Activated T-cell treated with anti-CD3 and anti-CD28 coated beads, Interleukin-2, amount 50 U/mL, for 24 hours (primary cell): ENCODE measurements around the gene BRCA2.
A peak's percentile ranks its signal among the peaks of the same experiment; 100 is the strongest.

Experiments used
- DNase-seq: peaks from one replicate; pipeline ENCODE4 v3.0.0-alpha.2; 2020
- H3K27ac Mint-ChIP-seq: 2 replicates; pipeline ENCODE4 v1.8.0; 2020; ENCODE audit warnings: mild to moderate bottlenecking, mixed read lengths
- H3K27me3 Mint-ChIP-seq: 2 replicates; pipeline ENCODE4 v1.8.0; 2020; ENCODE audit warnings: mixed read lengths
- H3K36me3 Mint-ChIP-seq: 2 replicates; pipeline ENCODE4 v1.8.0; 2020; ENCODE audit warnings: low read depth, mixed read lengths
- H3K4me1 Mint-ChIP-seq: 2 replicates; pipeline ENCODE4 v1.8.0; 2020; ENCODE audit warnings: low read depth, mixed read lengths
- H3K4me3 Mint-ChIP-seq: 2 replicates; pipeline ENCODE4 v1.8.0; 2020; ENCODE audit warnings: mild to moderate bottlenecking, moderate library complexity, mixed read lengths
- H3K9me3 Mint-ChIP-seq: 2 replicates; pipeline ENCODE4 v1.8.0; 2020; ENCODE audit warnings: mixed read lengths

Gene BRCA2

GRCh38 chr13:32385410-32385809 lies 70.1 kb downstream of the BRCA2 start:
- Mint-ChIP-seq H3K27ac (no peak overlapping the region), H3K36me3 (peaks cover 9% of the 10 kb centered on the region)

GRCh38 chr13:32390048-32390447 lies 74.7 kb downstream of the BRCA2 start:
- no peak for DNase-seq
- H3K4me3 Mint-ChIP-seq, result no peak overlapping the region
- H3K27me3 Mint-ChIP-seq, result no peaks in the 10 kb centered on the region
- H3K4me1 Mint-ChIP-seq, result peaks cover 15% of the 10 kb centered on the region
- H3K27ac Mint-ChIP-seq, result peak overlapping the region; percentile 9
- H3K9me3 Mint-ChIP-seq, result no peaks in the 10 kb centered on the region
- H3K36me3 Mint-ChIP-seq, result peaks cover 15% of the 10 kb centered on the region

More at GRCh38 chr13:32385410-32385809, 70.1 kb downstream of the BRCA2 start:
- no peak for DNase-seq
- Mint-ChIP-seq H3K4me1 (peaks cover 9% of the 10 kb centered on the region), H3K9me3 (no peaks in the 10 kb centered on the region), H3K27me3 (no peaks in the 10 kb centered on the region), H3K4me3 (no peak overlapping the region)

- no peak for DNase-seq
- Mint-ChIP-seq H3K4me1 (peaks cover 15% of the 10 kb centered on the region), H3K27me3 (no peaks in the 10 kb centered on the region), H3K27ac (no peak overlapping the region), H3K9me3 (no peaks in the 10 kb centered on the region), H3K36me3 (peaks cover 16% of the 10 kb centered on the region), H3K4me3 (no peak overlapping the region)
Observed at GRCh38 chr13:32390484-32390883, 75.2 kb downstream of the BRCA2 start.

GRCh38 chr13:32391101-32391619 lies 75.9 kb downstream of the BRCA2 start:
- no peaks in the 10 kb centered on the region for H3K9me3 Mint-ChIP-seq

GRCh38 chr13:32403108-32403507 lies 87.8 kb downstream of the BRCA2 start:
- Mint-ChIP-seq H3K27me3 (no peaks in the 10 kb centered on the region), H3K9me3 (no peaks in the 10 kb centered on the region), H3K36me3 (peaks cover 79% of the 10 kb centered on the region), H3K4me1 (peaks cover 7% of the 10 kb centered on the region), H3K4me3 (no peak overlapping the region), H3K27ac (no peak overlapping the region)
- no peak for DNase-seq

More at GRCh38 chr13:32391101-32391619, 75.9 kb downstream of the BRCA2 start:
- Mint-ChIP-seq H3K27ac (no peak overlapping the region), H3K4me3 (no peak overlapping the region), H3K36me3 (peaks cover 19% of the 10 kb centered on the region), H3K27me3 (no peaks in the 10 kb centered on the region), H3K4me1 (peaks cover 15% of the 10 kb centered on the region)
- DNase-seq, result no peak

- Mint-ChIP-seq H3K4me3 (peak overlapping the region; percentile 37), H3K27ac (peak overlapping the region; percentile 72), H3K27me3 (no peaks in the 10 kb centered on the region), H3K36me3 (peaks cover 47% of the 10 kb centered on the region), H3K4me1 (peaks cover 30% of the 10 kb centered on the region), H3K9me3 (no peaks in the 10 kb centered on the region)
- DNase-seq, result no peak
Observed at GRCh38 chr13:32407854-32408253, 92.5 kb downstream of the BRCA2 start.

GRCh38 chr13:32408296-32409000 lies 93.1 kb downstream of the BRCA2 start:
- no peak for DNase-seq
- peaks cover 41% of the 10 kb centered on the region for H3K36me3 Mint-ChIP-seq
- peak overlapping the region; percentile 37 for H3K4me3 Mint-ChIP-seq
- H3K9me3 Mint-ChIP-seq, result no peaks in the 10 kb centered on the region
- H3K27me3 Mint-ChIP-seq, result no peaks in the 10 kb centered on the region
- peaks cover 30% of the 10 kb centered on the region for H3K4me1 Mint-ChIP-seq
- H3K27ac Mint-ChIP-seq, result peak overlapping the region; percentile 72

- Mint-ChIP-seq H3K27me3 (no peaks in the 10 kb centered on the region), H3K27ac (no peak overlapping the region), H3K36me3 (peaks cover 36% of the 10 kb centered on the region), H3K4me3 (no peak overlapping the region), H3K9me3 (no peaks in the 10 kb centered on the region), H3K4me1 (peaks cover 30% of the 10 kb centered on the region)
- DNase-seq, result no peak
Observed at GRCh38 chr13:32409001-32409313, 93.6 kb downstream of the BRCA2 start.

- no peak overlapping the region for H3K4me3 Mint-ChIP-seq
- no peak for DNase-seq
- H3K4me1 Mint-ChIP-seq, result peaks cover 30% of the 10 kb centered on the region
- no peaks in the 10 kb centered on the region for H3K9me3 Mint-ChIP-seq
- peaks cover 29% of the 10 kb centered on the region for H3K36me3 Mint-ChIP-seq
- H3K27me3 Mint-ChIP-seq, result no peaks in the 10 kb centered on the region
- H3K27ac Mint-ChIP-seq, result peak overlapping the region; percentile 50
Observed at GRCh38 chr13:32409561-32410421, 94.5 kb downstream of the BRCA2 start.

- Mint-ChIP-seq H3K27ac (no peak overlapping the region), H3K9me3 (peaks cover 7% of the 10 kb centered on the region), H3K36me3 (peaks cover 18% of the 10 kb centered on the region), H3K4me3 (no peak overlapping the region), H3K27me3 (no peaks in the 10 kb centered on the region), H3K4me1 (peaks cover 29% of the 10 kb centered on the region)
- DNase-seq, result no peak
Observed at GRCh38 chr13:32413284-32413683, 98.0 kb downstream of the BRCA2 start.

- no peak overlapping the region for H3K4me3 Mint-ChIP-seq
- no peak overlapping the region for H3K27ac Mint-ChIP-seq
- H3K27me3 Mint-ChIP-seq, result no peaks in the 10 kb centered on the region
- peaks cover 28% of the 10 kb centered on the region for H3K36me3 Mint-ChIP-seq
- peaks cover 15% of the 10 kb centered on the region for H3K9me3 Mint-ChIP-seq
- no peak for DNase-seq
- peaks cover 20% of the 10 kb centered on the region for H3K4me1 Mint-ChIP-seq
Observed at GRCh38 chr13:32414580-32414979, 99.3 kb downstream of the BRCA2 start.

- Mint-ChIP-seq H3K27me3 (no peaks in the 10 kb centered on the region), H3K9me3 (peaks cover 16% of the 10 kb centered on the region), H3K4me1 (peaks cover 16% of the 10 kb centered on the region), H3K27ac (no peak overlapping the region), H3K36me3 (peaks cover 29% of the 10 kb centered on the region), H3K4me3 (no peak overlapping the region)
- DNase-seq, result no peak
Observed at GRCh38 chr13:32415019-32415418, 99.7 kb downstream of the BRCA2 start.

GRCh38 chr13:32417995-32418394 lies 102.7 kb downstream of the BRCA2 start:
- H3K9me3 Mint-ChIP-seq, result peaks cover 18% of the 10 kb centered on the region
- no peak overlapping the region for H3K27ac Mint-ChIP-seq
- H3K27me3 Mint-ChIP-seq, result no peaks in the 10 kb centered on the region

GRCh38 chr13:32419862-32420261 lies 104.6 kb downstream of the BRCA2 start:
- H3K9me3 Mint-ChIP-seq, result peaks cover 18% of the 10 kb centered on the region
- no peak overlapping the region for H3K4me3 Mint-ChIP-seq
- H3K4me1 Mint-ChIP-seq, result peaks cover 22% of the 10 kb centered on the region
- H3K36me3 Mint-ChIP-seq, result peaks cover 64% of the 10 kb centered on the region
- DNase-seq, result no peak
- H3K27ac Mint-ChIP-seq, result no peak overlapping the region
- H3K27me3 Mint-ChIP-seq, result no peaks in the 10 kb centered on the region

More at GRCh38 chr13:32417995-32418394, 102.7 kb downstream of the BRCA2 start:
- Mint-ChIP-seq H3K4me1 (peaks cover 10% of the 10 kb centered on the region), H3K4me3 (no peak overlapping the region), H3K36me3 (peaks cover 52% of the 10 kb centered on the region)
- DNase-seq, result no peak

- Mint-ChIP-seq H3K27ac (no peak overlapping the region), H3K4me1 (peaks cover 35% of the 10 kb centered on the region), H3K9me3 (peaks cover 8% of the 10 kb centered on the region), H3K27me3 (no peaks in the 10 kb centered on the region), H3K36me3 (peaks cover 73% of the 10 kb centered on the region), H3K4me3 (no peak overlapping the region)
- no peak for DNase-seq
Observed at GRCh38 chr13:32423592-32423991, 108.3 kb downstream of the BRCA2 start.
